ENCODE data around the gene SELENOT.

- peak; percentile 33 for TF ChIP-seq CTCF (IDR thresholded peaks at IDR 0.05; ENCODE audit: low read depth, low read length, poor library complexity, severe bottlenecking)
- TF ChIP-seq EZH2phosphoT487 (IDR thresholded peaks at IDR 0.05; ENCODE audit: borderline replicate concordance, low read length): no peak
Observed at GRCh38 chr3:150603153-150603979, at the start of gene SELENOT.
